Prostate gland (tissue), 2 donors: ENCODE measurements around the gene GABBR2.

ENCODE experiments used
- CTCF ChIP-seq, 4 experiments: fragments of 200-600 bp in 2 of 4; fragments of 450-650 bp in 2 of 4; sonication (generic) in 2 of 4; IDR thresholded peaks; 1 replicate in 3 of 4; 2 replicates in 1 of 4; pipeline ENCODE4 v1.5.1; 2016 to 2019; ENCODE audit warnings: antibody characterized with exemption in 4 of 4, mild to moderate bottlenecking in 2 of 4, moderate library complexity in 2 of 4
- POLR2AphosphoS5 ChIP-seq: sonication (generic); formaldehyde crosslinking; IDR thresholded peaks from one replicate; pipeline ENCODE4 v1.6.1; 2017; ENCODE audit warnings: antibody characterized with exemption

GRCh38 chr9:98357921-98358535 lies 350.7 kb downstream of the GABBR2 start:
- TF ChIP-seq POLR2AphosphoS5 = no peak
- TF ChIP-seq CTCF (IDR thresholded peaks at IDR 0.05) = no peak
